ENCODE data around the gene JMJD4.

Gene JMJD4, protein sequence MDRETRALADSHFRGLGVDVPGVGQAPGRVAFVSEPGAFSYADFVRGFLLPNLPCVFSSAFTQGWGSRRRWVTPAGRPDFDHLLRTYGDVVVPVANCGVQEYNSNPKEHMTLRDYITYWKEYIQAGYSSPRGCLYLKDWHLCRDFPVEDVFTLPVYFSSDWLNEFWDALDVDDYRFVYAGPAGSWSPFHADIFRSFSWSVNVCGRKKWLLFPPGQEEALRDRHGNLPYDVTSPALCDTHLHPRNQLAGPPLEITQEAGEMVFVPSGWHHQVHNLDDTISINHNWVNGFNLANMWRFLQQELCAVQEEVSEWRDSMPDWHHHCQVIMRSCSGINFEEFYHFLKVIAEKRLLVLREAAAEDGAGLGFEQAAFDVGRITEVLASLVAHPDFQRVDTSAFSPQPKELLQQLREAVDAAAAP

DNA sequence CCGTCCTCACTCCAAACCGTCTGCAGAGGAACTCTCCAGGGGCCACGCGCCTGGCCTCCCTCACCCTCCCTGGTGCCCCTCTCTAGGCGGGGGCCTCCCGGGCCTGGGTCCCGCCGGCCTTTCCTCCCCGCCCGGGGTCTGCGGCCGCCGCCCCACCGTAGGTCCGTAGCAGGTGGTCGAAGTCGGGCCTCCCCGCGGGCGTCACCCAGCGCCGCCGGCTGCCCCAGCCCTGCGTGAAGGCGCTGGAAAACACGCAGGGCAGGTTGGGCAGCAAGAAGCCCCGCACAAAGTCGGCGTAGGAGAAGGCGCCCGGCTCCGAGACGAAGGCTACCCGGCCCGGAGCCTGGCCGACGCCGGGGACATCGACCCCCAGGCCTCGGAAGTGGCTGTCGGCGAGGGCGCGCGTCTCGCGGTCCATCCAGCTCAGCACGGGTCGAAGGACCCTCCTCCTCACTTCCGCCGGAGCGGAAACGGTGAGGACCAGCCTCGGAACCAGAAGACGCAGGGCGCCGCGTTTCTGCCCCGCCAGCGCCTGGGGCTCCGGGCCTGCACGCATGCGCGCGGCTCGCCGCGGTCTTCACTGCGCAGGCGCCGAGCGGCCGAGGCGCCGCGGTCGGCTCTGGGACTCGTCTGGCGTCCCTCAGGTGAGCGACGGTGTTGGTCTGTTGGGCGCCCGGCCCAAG, at the start of gene JMJD4, which contains the start of gene SNAP47:
TSS of gene JMJD4 (minus strand) at position 447 of the 683 bp plus-strand sequence. CDS start at position 418, 29 bp downstream.
TSS of gene SNAP47 (plus strand) at position 580 of the 683 bp plus-strand sequence. CDS start 12,302 bp downstream, outside the sequence.
- DNase-seq = peak in 57 of 58 donors; percentile 37 to 93 (median 85)

DNA sequence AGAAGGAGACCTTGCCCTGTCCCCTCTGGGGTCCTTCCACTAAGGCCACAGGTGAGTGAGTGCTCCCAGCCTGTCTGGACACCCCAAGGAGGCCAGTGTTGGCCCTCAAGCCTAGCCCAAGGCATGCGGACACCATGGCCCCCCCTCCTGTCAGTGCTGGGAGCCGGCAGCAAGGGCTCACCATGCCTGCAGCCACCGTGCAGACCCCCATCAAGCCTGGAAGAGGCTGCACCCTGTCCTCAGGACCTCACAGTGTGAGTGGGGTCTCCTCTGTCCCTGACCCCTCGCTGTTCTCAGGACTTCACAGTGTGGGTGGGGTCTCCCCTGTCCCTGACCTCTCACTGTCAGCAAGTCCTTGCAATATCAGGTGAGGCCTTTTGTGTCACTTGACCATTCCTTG, 47.1 kb upstream of the JMJD4 start:
- no peak for DNase-seq

DNA sequence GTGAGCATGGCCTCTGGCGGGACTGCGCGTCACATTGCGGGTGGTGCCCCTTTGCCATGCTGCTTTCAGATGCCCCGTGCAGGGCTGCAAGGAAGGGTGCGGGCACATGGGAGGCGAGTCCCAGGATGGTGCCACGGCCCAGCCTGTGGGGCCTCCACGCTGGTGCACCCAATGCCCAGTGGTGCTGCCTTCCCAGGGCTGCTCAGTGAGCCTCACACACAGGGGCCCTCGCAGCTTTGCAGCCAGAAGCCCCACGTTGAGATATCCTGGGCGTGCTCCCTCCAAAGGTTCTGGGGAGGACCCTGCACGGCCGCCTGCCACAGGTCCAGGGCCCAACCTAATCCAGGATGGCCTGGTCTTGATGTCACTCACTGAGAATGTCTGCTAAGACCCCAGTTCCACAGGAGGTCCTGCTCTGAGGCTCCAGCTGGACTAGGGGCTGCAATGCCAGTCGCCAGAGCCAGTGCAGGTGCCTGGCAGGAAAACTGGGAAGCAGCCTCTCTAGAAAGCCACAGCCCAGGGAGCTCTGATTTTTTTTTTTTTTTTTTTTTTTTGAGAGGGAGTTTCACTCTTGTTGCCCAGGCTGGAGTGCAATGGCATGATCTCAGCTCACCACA, 46.3 kb upstream of the JMJD4 start:
- no peak for DNase-seq

DNA sequence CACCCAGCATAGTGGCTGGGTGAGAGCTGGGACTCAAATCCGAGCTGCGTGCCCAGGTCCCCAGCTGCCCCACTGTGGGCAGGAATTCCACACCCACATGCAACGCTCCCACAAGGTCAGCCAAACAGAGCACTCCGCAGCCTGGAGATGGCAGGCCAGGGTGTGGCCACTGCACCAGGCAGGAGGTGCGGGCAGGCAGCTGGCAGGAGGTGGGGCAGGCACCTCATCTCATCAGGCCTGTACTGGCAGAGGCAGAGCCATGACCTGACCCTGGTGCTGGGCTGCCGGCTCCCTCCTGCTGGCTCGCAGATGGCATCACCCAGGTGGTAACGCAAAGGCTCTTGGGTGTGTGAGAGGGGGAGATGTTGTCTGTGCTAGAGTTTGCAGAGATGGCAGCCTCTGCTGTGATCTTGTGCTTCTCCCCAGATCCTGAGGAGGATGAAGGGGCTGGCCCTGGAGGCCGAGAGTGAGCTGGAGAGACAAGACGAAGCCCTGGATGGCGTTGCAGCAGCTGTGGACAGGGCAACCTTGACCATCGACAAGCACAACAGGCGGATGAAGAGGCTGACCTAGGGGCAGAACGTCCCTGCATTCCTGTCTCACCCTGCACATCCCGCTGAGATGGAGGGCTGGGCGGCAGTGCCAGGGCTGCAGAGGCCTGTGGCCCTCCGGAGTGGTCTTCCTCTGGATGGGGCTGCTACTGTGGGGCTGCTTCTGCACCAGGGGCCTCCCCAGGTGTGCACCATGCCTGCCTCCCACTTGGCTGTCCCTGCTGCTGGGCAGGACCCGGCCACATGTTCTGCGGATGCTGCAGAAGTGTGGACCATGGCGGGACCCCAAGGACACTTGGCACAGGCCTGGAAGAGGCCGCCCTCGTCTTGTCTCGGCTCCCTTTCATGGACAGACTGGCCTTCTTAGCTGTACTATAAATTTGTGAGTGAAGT, 45.3 kb upstream of the JMJD4 start:
- no peak for DNase-seq

DNA sequence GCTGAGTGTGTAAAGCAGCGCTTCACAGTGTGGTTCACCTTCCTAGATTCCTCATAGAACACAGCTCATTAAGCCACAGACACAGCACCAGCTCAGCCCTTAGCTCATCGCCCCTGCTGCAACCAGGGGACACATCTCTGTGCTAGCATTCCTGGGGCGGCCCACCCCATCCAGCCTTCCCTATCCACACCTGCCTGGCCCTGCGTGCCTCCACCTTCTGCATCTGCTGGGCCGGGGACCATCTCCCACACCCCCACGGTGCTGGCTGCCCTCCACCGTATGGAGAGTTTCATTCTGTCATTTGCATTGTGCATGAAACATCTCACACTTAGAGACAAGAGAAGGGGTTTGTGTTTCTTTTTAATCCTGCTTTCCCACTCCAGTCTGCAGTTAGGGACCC, 44.6 kb upstream of the JMJD4 start:
- no peak for DNase-seq

DNA sequence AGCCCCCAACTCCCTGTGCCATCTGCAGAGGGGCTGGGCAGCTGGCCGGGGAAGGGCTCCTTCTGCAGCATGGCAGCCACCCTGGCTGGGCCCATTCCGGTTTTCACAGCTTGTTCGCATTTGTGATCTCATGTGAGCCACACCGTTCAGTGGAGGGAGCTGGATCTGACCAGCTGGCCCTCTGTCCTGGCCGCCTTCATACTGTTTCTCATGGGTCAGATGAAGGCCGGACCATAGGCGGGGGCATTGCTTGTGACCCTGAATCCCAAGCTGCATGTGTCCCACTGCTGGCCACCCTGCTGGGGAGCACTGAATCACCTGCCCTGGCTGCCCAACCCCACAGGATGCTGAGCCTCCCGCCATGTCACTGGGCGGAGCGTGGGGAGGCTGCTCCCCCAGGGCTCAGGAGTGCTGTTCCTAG, 43.9 kb upstream of the JMJD4 start:
- no peak for DNase-seq

DNA sequence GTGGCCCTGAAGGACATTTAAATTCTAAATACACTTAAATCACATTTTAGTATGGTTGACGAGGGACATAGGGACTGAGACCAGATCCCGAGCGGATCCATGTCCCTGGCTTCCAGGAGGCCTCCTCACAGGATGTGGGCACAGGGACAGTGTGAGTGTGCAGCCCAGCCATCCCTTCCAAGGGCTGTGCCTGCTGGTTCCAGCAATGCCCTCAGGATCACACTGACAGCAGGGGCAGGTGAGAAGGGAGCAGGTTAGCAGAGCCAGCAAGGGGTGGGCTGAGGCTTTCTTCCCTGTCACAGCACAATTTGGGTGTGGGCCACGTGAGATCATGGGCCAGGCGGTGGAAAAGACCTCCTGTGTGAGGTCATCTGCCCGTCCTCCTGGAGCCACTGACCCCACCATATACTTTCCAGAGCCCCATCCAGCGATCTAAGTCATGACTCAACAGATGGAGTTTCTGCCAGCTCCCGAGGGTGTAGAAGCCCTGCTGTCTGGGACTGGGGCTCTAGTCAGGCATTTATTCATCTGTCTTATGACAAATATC, 43.4 kb upstream of the JMJD4 start:
- DNase-seq = no peak

DNA sequence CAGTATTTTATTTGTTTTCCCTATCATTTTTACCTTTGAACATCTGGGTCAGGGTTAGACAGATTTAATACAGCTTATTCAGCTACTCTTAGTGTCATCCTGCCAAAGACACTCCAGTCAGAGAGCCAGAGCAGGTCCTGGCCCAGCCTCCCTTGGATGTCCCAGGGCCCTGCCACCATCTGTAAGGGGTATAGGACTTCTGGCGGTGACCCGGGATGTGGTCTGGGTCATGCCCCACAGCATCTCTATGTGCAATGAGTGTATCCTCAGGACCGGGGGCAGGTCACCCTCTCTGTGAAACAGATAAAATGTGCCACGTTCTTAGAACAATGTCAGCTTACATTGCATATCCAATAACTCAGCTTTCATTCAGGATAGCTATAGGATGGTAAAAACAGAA, 42.5 kb upstream of the JMJD4 start:
- no peak for DNase-seq

DNA sequence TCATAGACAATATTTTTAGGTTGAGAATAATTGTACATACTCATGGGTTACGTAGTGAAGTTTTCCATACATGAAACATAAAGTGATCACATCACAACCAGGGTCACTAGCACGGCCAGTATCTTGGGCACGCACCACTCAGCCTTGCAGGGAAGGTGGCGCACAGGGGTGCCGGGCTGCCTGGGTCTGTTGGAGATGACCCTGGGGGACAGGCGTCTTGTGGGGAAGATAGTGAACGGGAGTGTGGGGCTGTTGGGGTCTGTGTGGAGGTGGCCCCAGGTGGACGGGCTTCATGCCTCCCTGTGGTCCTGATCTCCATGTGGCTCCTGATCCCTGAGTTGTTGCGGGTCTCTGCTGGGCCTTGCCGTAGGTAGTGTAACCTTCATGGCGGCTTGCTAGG, 42.1 kb upstream of the JMJD4 start:
- no peak for DNase-seq

DNA sequence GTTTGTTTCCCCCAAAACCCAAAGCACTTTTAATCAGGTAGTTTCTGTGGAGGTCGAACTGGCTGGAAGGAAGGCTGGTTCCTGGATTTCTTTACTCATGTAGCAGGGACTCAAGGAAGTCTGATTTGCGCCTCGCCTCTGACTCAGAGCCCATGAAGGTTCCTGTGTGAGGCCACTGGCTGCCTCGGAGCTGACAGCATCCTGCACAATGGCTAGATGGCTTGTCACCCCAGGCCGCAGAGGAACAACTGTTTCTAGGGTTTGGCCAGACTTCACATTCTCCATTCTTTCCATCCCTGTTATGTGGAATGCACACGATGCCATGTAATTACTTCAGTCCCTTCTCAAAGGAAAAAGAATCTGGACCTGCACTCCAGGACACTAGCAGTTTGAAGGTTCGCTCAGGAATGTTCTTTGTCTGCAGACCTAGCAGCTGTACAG, 41.2 kb upstream of the JMJD4 start:
- no peak for DNase-seq

DNA sequence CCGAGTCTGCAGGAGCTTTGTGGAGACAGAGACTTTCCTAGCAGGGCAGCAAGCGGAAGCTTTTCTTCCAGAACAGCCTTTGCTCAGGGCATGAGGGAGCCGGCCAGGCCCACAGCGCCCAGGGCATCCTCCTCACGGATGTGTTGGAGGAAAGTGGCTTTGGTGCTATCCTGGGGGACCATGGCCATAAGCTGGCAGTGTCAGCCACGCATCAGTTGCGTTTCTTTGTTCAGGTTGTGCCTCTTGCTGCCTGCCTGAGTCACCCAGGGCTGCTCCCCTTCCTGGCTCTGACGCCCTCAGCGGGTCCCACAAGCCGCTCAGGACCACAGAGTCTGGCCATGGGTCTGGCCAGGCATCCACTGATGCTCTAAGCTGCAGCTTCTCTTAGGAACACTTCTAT, 40.7 kb upstream of the JMJD4 start:
- no peak for DNase-seq

DNA sequence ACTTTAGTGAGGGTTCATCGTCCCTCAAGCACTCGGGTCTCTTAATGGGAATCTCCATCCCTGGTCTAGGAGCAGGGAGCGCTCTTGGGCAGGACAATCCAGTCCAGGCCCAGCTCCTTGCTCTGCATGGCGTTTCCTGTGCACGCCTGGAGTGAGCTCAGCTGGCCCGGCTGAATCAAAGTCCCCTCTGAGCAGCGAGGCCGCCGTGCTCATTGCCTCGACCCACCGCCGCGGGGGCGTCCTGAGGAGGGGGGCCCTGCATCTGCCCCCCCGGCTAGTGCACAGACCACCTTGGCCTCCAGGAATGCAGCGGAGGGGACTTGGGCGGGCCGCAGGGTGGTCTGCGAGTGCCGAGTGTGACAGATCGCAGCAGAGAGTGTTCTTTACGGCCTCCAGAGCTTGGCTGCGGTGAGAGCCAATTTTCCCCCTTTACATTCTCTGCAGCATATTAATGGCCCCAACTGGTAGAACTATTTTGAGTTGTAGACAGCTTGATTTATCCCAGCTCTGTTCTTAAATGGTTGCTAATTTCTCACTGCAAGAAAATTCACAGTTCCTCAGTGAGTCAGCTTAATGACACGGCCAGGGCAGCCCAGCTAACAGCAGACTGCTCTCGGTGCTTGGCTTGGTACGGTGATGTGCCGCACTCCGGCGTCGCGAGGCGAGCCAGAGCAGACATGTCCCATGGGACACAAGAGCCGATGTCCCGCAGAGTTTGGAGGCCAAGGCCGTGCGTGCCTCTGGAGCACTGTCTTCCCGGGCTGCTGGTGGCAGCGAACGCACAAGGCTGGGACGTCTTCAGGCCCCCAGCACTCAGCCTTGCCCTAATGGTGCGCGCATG, 39.9 kb upstream of the JMJD4 start:
- DNase-seq = peak in 2 of 58 donors; percentile 25 to 34

DNA sequence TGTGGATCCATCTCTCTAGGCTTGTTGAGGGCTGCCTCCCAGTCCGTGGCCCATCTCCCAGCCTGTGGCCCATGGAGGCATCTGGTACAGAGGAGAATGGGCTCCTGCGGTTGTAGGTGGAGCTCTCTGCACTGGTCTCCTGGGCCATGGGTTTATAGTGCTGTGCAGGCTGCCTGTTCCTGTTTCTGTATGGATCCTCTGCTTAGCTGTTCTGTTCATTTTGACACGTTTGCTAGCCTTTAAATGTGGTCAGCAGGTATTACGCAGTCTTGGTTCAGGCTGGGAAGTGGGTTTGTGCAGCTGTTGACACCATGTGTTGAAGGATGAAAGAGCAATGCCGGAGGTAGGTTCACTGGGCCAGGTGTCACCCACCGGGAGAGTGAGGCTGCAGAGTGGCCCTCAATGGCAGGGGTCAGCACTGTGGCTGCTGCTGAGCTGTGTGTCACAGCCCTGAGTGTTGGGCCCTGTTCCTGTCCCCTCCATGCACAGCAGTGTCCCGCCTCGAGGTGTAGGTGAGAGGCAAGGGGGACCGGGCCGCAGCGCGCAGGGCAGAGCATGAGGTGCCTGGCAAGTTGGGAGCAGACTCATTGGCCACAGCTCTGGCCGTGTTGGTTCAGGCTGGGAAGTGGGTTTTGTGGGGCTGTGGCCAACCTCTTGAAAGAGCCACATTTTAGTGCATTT, 39.1 kb upstream of the JMJD4 start:
- DNase-seq = no peak

DNA sequence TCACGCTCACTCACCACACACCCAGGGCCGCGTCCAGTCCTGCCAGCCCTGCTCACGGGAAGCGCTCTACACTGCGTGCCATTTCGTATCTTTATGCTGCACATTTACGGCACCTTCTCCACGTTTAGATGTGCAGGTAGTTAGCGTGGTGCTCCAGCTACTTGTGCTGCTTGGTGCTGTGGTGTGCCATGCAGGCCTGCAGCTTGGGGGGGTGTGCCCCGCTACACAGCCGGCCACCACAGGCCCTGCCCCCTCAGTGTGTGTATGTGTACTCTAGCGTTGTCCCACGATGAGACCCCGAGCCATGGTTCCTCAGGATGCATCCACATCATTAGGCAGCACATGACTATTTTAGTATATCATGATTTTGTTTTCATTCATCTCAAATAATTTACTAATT, 38.5 kb upstream of the JMJD4 start:
- no peak for DNase-seq

DNA sequence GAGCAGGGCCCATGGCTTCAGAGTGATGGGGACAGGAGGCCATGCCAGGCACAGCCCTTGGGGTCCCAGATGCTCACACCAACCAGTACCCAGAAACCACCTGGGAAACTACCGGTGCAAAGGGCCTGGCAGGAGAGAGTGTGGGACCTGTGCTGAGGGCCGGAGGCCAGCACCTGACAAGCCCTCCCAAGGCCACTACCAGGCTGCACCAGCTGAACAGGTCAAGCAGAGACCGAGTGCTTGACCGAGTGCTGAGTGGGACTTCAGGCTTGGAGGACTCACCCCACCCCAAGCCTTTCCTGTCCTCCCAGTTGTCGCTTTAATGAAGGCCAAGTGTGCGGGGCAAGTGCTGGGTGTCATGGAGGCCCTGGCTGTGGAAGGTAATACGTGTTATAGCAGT, 36.7 kb upstream of the JMJD4 start:
- DNase-seq = no peak

DNA sequence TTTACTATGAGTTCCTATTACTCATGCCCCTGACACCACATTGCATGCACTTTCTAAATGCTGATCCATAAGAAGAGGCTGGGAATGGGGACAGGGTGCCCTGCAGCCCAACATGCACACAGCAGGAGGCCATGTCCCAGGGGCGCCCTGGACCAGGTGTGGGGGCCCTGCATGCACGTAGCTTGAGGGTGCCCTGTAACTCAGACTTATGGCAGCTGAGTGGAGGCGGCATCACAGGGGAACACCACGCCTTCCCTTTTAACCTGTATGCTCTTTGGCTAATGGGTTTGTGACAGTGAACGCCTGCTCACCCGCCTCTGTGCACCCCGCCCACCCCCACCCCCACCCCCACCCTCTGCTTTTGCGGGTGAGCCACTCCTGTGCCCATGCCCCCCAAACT, 36.2 kb upstream of the JMJD4 start:
- DNase-seq = no peak

DNA sequence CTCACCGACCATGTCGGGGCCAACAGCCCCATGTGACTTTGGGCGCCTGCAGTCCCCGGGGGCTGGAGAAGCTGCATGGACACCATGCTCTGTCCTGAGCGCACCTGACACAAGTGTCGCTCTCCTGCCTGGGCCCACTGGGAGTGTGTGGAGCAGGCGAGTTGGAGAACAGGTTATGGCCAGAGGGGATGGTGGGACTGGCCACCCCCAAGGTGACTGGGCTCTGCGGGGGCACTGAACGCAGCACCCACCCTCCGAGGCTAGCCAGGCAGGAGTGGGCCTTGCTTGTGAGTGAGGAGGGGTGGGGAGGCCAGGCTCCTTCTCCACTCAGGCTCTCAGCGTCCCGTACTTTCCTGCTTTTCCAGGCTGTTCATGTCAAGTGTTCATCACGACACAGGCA, 35.7 kb upstream of the JMJD4 start:
- no peak for DNase-seq

DNA sequence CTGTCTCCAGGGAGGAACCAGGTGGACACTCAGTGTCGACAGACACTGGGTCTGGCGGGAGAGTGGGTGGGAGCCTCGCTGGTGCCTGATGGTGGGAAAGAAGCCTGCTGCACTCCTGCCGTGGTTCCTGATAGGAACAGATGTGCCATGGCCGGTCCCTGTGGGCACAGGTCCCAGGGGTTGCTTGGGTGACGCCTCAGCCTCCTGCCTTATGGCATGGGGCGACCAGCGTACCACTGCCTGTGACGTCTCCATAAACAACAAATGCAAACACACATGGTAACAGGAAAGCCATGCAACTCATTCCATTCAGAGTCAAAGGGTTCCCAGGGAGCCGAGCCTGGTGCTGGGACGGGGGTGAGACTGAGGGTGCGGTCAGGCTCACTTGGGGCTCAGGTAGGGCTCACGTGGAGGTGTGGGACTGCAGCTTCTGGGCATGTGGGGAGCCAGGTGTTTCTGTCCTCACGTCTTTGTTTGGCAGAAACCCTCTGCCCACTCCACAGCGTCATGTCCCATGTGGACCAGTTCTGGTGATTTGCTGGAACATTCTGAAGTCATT, 34.9 kb upstream of the JMJD4 start:
- no peak for DNase-seq
